CD4-positive, alpha-beta T cell treated with Interleukin-12 subunit alpha and Interleukin-12 subunit beta, for 1 hour (primary cell): ENCODE data around the gene ZNF407.

Experiments
- DNase-seq: peaks from one replicate; pipeline ENCODE4 v3.0.0-alpha.2; 2020

ZNF407 gene

GRCh38 chr18:75110311-75110710 lies 512.6 kb downstream of the ZNF407 start:
- no peak for DNase-seq

- no peak for DNase-seq
Measured at GRCh38 chr18:75110846-75111415, 513.3 kb downstream of the ZNF407 start.

GRCh38 chr18:75111760-75112159 lies 514.1 kb downstream of the ZNF407 start:
- no peak for DNase-seq

- DNase-seq: no peak
Measured at GRCh38 chr18:75112186-75113096, 514.8 kb downstream of the ZNF407 start.

- no peak for DNase-seq
Measured at GRCh38 chr18:75113455-75113854, 515.8 kb downstream of the ZNF407 start.

GRCh38 chr18:75114231-75114764 lies 516.6 kb downstream of the ZNF407 start:
- DNase-seq: no peak
